GM12873 (cell line): ENCODE measurements around the gene ACTL6B.

Experiments used
- CTCF ChIP-seq: IDR thresholded peaks from 2 replicates; pipeline ENCODE4 v1.5.1; 2012; ENCODE audit warnings: low read depth, mild to moderate bottlenecking, moderate library complexity, low read length, control low read depth; ENCODE audit not compliant: insufficient read depth; ENCODE audit errors: missing control alignments

ACTL6B gene

DNA sequence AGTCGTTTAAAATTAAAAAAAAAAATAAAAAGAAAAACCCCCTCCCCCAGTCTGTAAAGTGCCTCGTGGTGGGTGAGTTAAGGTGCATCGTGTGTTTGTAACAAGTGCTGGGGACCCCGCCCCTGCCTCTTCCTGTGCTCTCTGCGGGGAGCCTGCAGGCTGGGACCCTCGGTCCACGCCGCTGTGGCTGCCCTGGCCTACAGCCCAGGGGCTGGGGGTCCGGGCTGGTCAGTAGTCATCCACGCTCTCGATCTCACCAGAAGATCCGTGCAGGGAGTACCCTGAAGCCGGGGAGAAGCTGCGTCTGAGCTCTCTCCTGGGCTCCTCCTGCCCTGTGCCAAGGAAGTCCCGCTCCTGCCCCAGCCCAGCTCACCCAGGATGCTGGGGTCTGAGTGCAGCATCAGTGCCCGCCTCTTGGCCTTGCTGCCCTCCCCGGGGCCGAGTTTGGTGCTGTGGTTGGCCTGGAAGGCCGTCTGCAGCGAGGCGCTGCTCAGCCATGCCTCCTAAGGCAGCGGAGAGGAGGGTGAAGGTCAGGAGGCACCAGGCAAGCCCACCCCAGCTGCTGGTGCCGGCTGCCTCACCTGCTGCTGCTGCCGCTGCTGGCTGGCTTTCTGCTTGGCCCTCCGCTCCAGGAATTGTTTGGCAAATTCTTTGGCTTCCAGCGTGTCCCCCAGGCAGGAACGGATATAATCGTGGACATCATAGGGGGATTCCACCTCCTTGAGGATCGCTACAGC lies 25.4 kb upstream of the ACTL6B start:
- no peak for TF ChIP-seq CTCF

- TF ChIP-seq CTCF, result no peak
Observed at GRCh38 chr7:100680576-100681271, 24.5 kb upstream of the ACTL6B start.

GRCh38 chr7:100679927-100680575 lies 23.8 kb upstream of the ACTL6B start:
- TF ChIP-seq CTCF, result no peak

GRCh38 chr7:100679129-100679926 lies 23.1 kb upstream of the ACTL6B start:
- no peak for TF ChIP-seq CTCF

DNA sequence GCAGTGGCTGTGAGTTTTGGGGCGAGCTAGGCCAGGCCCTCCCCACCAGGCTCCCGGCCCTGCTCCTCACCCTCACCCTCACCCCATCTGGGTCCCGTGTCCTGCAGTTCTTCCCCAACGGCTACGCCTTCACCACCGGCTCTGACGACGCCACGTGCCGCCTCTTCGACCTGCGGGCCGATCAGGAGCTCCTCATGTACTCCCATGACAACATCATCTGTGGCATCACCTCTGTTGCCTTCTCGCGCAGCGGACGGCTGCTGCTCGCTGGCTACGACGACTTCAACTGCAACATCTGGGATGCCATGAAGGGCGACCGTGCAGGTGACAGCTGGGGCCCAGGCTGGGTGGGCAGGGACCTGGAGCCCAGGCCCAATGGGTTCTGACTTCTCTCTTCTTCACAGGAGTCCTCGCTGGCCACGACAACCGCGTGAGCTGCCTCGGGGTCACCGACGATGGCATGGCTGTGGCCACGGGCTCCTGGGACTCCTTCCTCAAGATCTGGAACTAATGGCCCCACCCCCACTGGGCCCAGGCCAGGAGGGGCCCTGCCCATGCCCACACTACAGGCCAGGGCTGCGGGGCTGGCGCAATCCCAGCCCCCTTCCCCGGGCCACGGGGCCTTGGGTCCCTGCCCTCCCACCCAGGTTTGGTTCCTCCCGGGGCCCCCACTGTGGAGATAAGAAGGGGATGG lies 22.2 kb upstream of the ACTL6B start:
- TF ChIP-seq CTCF, result no peak

- TF ChIP-seq CTCF, result no peak
Observed at GRCh38 chr7:100677308-100678267, 21.3 kb upstream of the ACTL6B start.
